Lung (tissue), 12 donors: ENCODE results near the gene NPNT. TPM values are rescaled to one million over a fixed set of nuclear protein-coding genes. Genes with fewer than 3 reads are reported as not detected.

Source experiments
- ATAC-seq: fragments of 200-7000 bp; cut with Tn5 transposase; one replicate; pipeline ENCODE4 v1.9.1; 2020; ENCODE audit warnings: moderate number of reproducible peaks; ENCODE audit not compliant: insufficient read depth, low FRiP score
- DNase-seq, 3 donors: peaks; one replicate each; pipeline ENCODE4 v3.0.0-alpha.2; 2013 to 2017
- H3K27ac ChIP-seq, 2 donors: one replicate each; pipeline ENCODE4 v1.5.1; 2013; ENCODE audit warnings: mild to moderate bottlenecking in 2 of 2, moderate library complexity in 2 of 2, control low read depth in 1 of 2, inconsistent platforms in 1 of 2, low read depth in 1 of 2, low read length in 1 of 2
- H3K27me3 ChIP-seq, 3 donors: one replicate each; pipeline ENCODE4 v1.5.1; 2013; ENCODE audit warnings: low read length in 2 of 3; ENCODE audit not compliant: control insufficient read depth in 3 of 3, insufficient read depth in 3 of 3
- H3K36me3 ChIP-seq, 4 donors: one replicate each; pipeline ENCODE4 v1.5.1; 2013; ENCODE audit warnings: low read length in 4 of 4, mild to moderate bottlenecking in 1 of 4, moderate library complexity in 1 of 4; ENCODE audit not compliant: control insufficient read depth in 4 of 4, insufficient read depth in 4 of 4
- H3K4me1 ChIP-seq, 5 donors: one replicate each; pipeline ENCODE4 v1.5.1; 2013; ENCODE audit warnings: low read length in 5 of 5, mild to moderate bottlenecking in 2 of 5, moderate library complexity in 1 of 5; ENCODE audit not compliant: control insufficient read depth in 5 of 5, insufficient read depth in 5 of 5
- H3K4me3 ChIP-seq: one replicate; pipeline ENCODE4 v1.5.1; 2013; ENCODE audit warnings: mild to moderate bottlenecking, control low read depth, moderate library complexity
- H3K9ac ChIP-seq, 2 donors: one replicate each; pipeline ENCODE4 v1.5.1; 2013; ENCODE audit warnings: low read length in 2 of 2, control low read depth in 1 of 2; ENCODE audit not compliant: insufficient read depth in 1 of 2
- H3K9me3 ChIP-seq, 4 donors: one replicate each; pipeline ENCODE4 v1.5.1; 2013; ENCODE audit warnings: low read length in 3 of 4, mild to moderate bottlenecking in 1 of 4, moderate library complexity in 1 of 4; ENCODE audit not compliant: control insufficient read depth in 4 of 4, insufficient read depth in 3 of 4
- CTCF ChIP-seq: IDR thresholded peaks from 2 replicates; pipeline ENCODE4 v1.5.1; 2012; ENCODE audit warnings: mild to moderate bottlenecking; ENCODE audit errors: control extremely low read depth, extremely low read depth
- WGBS, 2 donors: extraction: QIAGEN DNeasy Blood & Tissue Kit; methylation state at CpG; one replicate each; pipeline ENCODE4 v1.1.7; 2013; 5-methylcytosine and 5-hydroxymethylcytosine counted together
- polyA plus RNA-seq, 2 donors: library from polyadenylated mRNA; stranded (reverse); fragments of 200-250 nt; gene quantifications; one replicate each; pipeline ENCODE4 v1.2.1, GENCODE V29; 2013
- total RNA-seq, 2 donors: library from RNA; depleted of rRNA in 1 of 2; stranded (reverse); fragments of >200 nt in 1 of 2; gene quantifications; one replicate each; pipeline ENCODE4 v1.2.1, GENCODE V29; 2014 to 2021
- donor health status: control.
- donor health status: control.
- donor health status: Bipolar disorder and iron deficiency.
- donor health status: healthy.
- donor health status: DM: yes; HTN: yes; CAD: no.

The NPNT gene
- total and polyA plus RNA-seq, 4 donors = 41.0 to 160 (median 150) TPM

GRCh38 chr4:105951198-105951597 lies 55.9 kb downstream of the NPNT start:
- no peak for TF ChIP-seq CTCF
- 48 to 56% methylated on average over 3 of the region's 3 CpGs for WGBS, 2 donors
- Histone ChIP-seq H3K9ac (no peak overlapping the region), H3K4me1 (peaks cover 0 to 2% (median 0%) of the 10 kb centered on the region in 5 donors), H3K4me3 (no peak overlapping the region), H3K27ac (no peak overlapping the region), H3K36me3 (peaks cover 0 to 9% (median 3%) of the 10 kb centered on the region in 4 donors), H3K9me3 (no peaks in the 10 kb centered on the region), H3K27me3 (no peaks in the 10 kb centered on the region)
- DNase-seq = peak in 1 of 3 donors; percentile 50
- ATAC-seq = peak; percentile 27

DNA sequence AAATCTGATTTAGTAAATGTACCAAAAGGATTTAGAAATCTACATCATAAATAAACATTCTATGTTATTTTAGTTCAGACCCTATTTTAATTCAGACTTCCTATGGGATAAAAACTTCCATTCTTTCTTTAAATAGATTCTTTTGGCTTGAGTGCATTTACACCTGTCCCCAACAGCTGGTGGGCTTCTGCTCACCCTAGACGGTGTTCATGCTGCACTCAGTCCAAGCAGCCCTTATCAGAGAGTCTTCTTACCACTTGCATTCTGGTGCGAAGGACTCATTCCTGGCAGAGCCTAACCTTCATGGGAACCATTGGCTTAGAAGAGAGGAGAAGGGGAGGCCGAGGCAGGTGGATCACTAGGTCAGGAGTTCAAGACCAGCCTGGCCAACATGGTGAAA lies 57.3 kb downstream of the NPNT start:
- peaks cover 0 to 6% (median 0%) of the 10 kb centered on the region in 5 donors for H3K4me1 ChIP-seq
- no peaks in the 10 kb centered on the region for H3K9me3 ChIP-seq
- no peak for ATAC-seq
- H3K4me3 ChIP-seq = no peak overlapping the region
- no peak overlapping the region for H3K27ac ChIP-seq
- WGBS, 2 donors = 88 to 89% methylated on average over 3 of the region's 3 CpGs
- no peaks in the 10 kb centered on the region for H3K27me3 ChIP-seq
- no peak for TF ChIP-seq CTCF
- no peak for DNase-seq
- H3K36me3 ChIP-seq = peaks cover 0 to 6% (median 0%) of the 10 kb centered on the region in 4 donors
- no peak overlapping the region for H3K9ac ChIP-seq

DNA sequence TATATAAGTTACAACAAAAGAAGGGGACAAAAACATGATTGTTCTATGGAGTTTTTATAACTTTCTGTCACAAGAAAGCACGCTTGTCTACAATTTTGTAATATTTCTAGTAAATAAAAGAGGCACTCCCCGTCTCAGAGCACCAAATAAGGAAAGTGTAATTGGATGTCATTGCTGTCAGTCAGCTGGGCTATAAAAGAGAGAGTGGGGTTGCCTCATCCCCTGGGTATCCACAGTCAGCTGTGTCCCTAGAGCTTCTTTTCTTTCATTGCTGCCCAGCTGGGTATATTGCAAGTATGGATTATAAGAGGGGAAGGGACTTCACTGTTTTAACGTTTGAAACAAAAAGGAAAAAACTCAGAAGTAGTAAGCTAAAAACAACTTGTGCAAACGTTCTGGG lies 61.3 kb downstream of the NPNT start:
- DNase-seq = no peak
- Histone ChIP-seq H3K27ac (no peak overlapping the region), H3K36me3 (peaks cover 0 to 21% (median 0%) of the 10 kb centered on the region in 4 donors), H3K4me3 (no peak overlapping the region), H3K9ac (no peak overlapping the region), H3K9me3 (no peaks in the 10 kb centered on the region), H3K4me1 (peaks cover 0 to 6% (median 0%) of the 10 kb centered on the region in 5 donors), H3K27me3 (no peaks in the 10 kb centered on the region)
- 57 to 66% methylated on average over 4 of the region's 4 CpGs for WGBS, 2 donors
- TF ChIP-seq CTCF = no peak
- no peak for ATAC-seq

- no peak for TF ChIP-seq CTCF
- Histone ChIP-seq H3K4me3 (no peak overlapping the region), H3K27me3 (no peaks in the 10 kb centered on the region), H3K27ac (no peak overlapping the region), H3K9me3 (no peaks in the 10 kb centered on the region), H3K9ac (no peak overlapping the region), H3K4me1 (peaks cover 0 to 6% (median 0%) of the 10 kb centered on the region in 5 donors), H3K36me3 (peaks cover 0 to 25% (median 0%) of the 10 kb centered on the region in 4 donors)
- DNase-seq (no peak), ATAC-seq (peak; percentile 11)
- 54 to 73% methylated on average over 4 of the region's 4 CpGs for WGBS, 2 donors
Observed at GRCh38 chr4:105957680-105958079, 62.4 kb downstream of the NPNT start.
